Upper lobe of left lung (tissue), 6 donors: ENCODE data around the gene RPL27A. TPM values are rescaled to one million over a fixed set of nuclear protein-coding genes. Genes with fewer than 3 reads are reported as not detected.

Experiments
- ATAC-seq, 2 donors: fragments of 200-7000 bp; cut with Tn5 transposase; one replicate each; pipeline ENCODE4 v1.9.1; 2022; ENCODE audit warnings: mild to moderate bottlenecking in 2 of 2, moderate library complexity in 2 of 2; ENCODE audit not compliant: low FRiP score in 2 of 2
- DNase-seq, 2 donors: peaks; one replicate each; pipeline ENCODE4 v3.0.0-alpha.2; 2019 to 2020
- H3K27ac ChIP-seq, 4 donors: fragments of 200-600 bp; sonication (generic); one replicate each; pipeline ENCODE4 v1.5.1; 2016 to 2019
- H3K27me3 ChIP-seq, 4 donors: fragments of 200-600 bp; sonication (generic); one replicate each; pipeline ENCODE4 v1.5.1; 2017 to 2019
- H3K36me3 ChIP-seq, 4 donors: fragments of 200-600 bp; sonication (generic); one replicate each; pipeline ENCODE4 v1.5.1; 2016 to 2019
- H3K4me1 ChIP-seq, 4 donors: fragments of 200-600 bp; sonication (generic); one replicate each; pipeline ENCODE4 v1.5.1; 2018 to 2019
- H3K4me3 ChIP-seq, 4 donors: fragments of 200-600 bp; sonication (generic); one replicate each; pipeline ENCODE4 v1.5.1; 2017 to 2019; ENCODE audit warnings: mild to moderate bottlenecking in 2 of 4, moderate library complexity in 1 of 4
- H3K9me3 ChIP-seq, 4 donors: fragments of 200-600 bp; sonication (generic); one replicate each; pipeline ENCODE4 v1.5.1; 2018 to 2019
- CTCF ChIP-seq, 6 experiments: fragments of 450-650 bp in 4 of 6; fragments of 200-600 bp in 2 of 6; sonication (generic) in 2 of 6; IDR thresholded peaks; one replicate each; pipeline ENCODE4 v1.5.1; 2016 to 2019; ENCODE audit warnings: antibody characterized with exemption in 6 of 6
- EP300 ChIP-seq, 4 donors: sonication (generic); formaldehyde crosslinking; IDR thresholded peaks; one replicate each; pipeline ENCODE4 v1.5.1; 2017; ENCODE audit warnings: antibody characterized with exemption in 4 of 4, control low read depth in 2 of 4
- POLR2A ChIP-seq, 4 donors: fragments of 450-650 bp; IDR thresholded peaks; one replicate each; pipeline ENCODE4 v1.5.1; 2016 to 2017; ENCODE audit warnings: antibody characterized with exemption in 4 of 4, mild to moderate bottlenecking in 2 of 4
- POLR2AphosphoS5 ChIP-seq, 2 donors: sonication (generic); formaldehyde crosslinking; IDR thresholded peaks; one replicate each; pipeline ENCODE4 v1.5.1; 2017; ENCODE audit warnings: antibody characterized with exemption in 2 of 2
- WGBS, 2 donors: methylation state at CpG; one replicate each; pipeline ENCODE4 v1.1.5; 2017 to 2018; 5-methylcytosine and 5-hydroxymethylcytosine counted together
- total RNA-seq, 6 donors: library from RNA; depleted of rRNA in 4 of 6; stranded (reverse); fragments of >200 nt in 4 of 6; gene quantifications; one replicate each; pipeline versions ENCODE4 v1.1.0 to v1.2.1, GENCODE V29; 2016 to 2021
- donor health status: DM: no; HTN: no; CAD: no; lungs with moderate emphysema.
- donor health status: DM: no; HTN: yes; CAD: no; lungs with severe emphysema.

The RPL27A gene
- total RNA-seq, 6 donors from 2014 or later: 652 to 1,317 (median 861) TPM

DNA sequence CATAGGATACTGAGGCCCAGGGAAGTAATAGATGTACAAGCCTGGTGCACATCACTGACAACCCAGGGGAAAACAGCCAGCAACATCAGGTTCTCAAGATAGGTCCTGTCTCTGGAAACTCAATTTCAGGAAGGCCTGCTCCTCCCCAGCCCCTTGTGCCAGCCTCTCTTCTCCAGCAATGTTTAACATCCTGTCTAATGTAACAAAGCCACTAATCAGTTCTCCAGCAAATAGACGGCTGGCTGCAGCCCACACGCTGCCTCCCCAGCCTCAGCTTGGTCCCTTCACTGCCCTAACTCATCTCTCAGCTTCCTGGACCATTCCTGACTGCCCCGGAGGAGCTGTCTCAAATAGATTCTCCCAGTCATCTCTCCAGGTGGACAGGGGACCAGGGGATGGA, 37.8 kb downstream of the RPL27A start:
- no peak for ATAC-seq
- TF ChIP-seq EP300 (IDR thresholded peaks at IDR 0.05): no peak
- no peak for TF ChIP-seq POLR2A (IDR thresholded peaks at IDR 0.05)
- TF ChIP-seq POLR2AphosphoS5 (IDR thresholded peaks at IDR 0.05): no peak
- TF ChIP-seq CTCF (IDR thresholded peaks at IDR 0.05): no peak
- H3K4me1 ChIP-seq: peaks cover 67 to 76% (median 69%) of the 10 kb centered on the region in 4 donors
- 45 to 59% methylated on average over 3 of the region's 3 CpGs for WGBS, 2 donors
- peaks cover 0 to 24% (median 9%) of the 10 kb centered on the region in 4 donors for H3K36me3 ChIP-seq
- H3K27ac ChIP-seq: peak overlapping the region; percentile 66 to 85 (median 81)
- no peak overlapping the region for H3K4me3 ChIP-seq
- DNase-seq: no peak
- H3K27me3 ChIP-seq: no peaks in the 10 kb centered on the region
- no peaks in the 10 kb centered on the region for H3K9me3 ChIP-seq

GRCh38 chr11:8720868-8721608, 38.4 kb downstream of the RPL27A start:
- ATAC-seq (peak; percentile 23 to 80), DNase-seq (peak in 1 of 2 donors; percentile 80)
- H3K36me3 ChIP-seq: peaks cover 0 to 24% (median 9%) of the 10 kb centered on the region in 4 donors
- H3K27me3 ChIP-seq: no peaks in the 10 kb centered on the region
- H3K4me1 ChIP-seq: peaks cover 61 to 71% (median 67%) of the 10 kb centered on the region in 4 donors
- TF ChIP-seq CTCF (IDR thresholded peaks at IDR 0.05) (no peak), POLR2AphosphoS5 (IDR thresholded peaks at IDR 0.05) (no peak), EP300 (IDR thresholded peaks at IDR 0.05) (peak in 1 of 4 donors; percentile 67)
- H3K4me3 ChIP-seq: no peak overlapping the region
- H3K27ac ChIP-seq: peak overlapping the region; percentile 66 to 85 (median 81)
- WGBS, 2 donors: 38 to 41% methylated on average over 4 of the region's 5 CpGs
- H3K9me3 ChIP-seq: no peaks in the 10 kb centered on the region

DNA sequence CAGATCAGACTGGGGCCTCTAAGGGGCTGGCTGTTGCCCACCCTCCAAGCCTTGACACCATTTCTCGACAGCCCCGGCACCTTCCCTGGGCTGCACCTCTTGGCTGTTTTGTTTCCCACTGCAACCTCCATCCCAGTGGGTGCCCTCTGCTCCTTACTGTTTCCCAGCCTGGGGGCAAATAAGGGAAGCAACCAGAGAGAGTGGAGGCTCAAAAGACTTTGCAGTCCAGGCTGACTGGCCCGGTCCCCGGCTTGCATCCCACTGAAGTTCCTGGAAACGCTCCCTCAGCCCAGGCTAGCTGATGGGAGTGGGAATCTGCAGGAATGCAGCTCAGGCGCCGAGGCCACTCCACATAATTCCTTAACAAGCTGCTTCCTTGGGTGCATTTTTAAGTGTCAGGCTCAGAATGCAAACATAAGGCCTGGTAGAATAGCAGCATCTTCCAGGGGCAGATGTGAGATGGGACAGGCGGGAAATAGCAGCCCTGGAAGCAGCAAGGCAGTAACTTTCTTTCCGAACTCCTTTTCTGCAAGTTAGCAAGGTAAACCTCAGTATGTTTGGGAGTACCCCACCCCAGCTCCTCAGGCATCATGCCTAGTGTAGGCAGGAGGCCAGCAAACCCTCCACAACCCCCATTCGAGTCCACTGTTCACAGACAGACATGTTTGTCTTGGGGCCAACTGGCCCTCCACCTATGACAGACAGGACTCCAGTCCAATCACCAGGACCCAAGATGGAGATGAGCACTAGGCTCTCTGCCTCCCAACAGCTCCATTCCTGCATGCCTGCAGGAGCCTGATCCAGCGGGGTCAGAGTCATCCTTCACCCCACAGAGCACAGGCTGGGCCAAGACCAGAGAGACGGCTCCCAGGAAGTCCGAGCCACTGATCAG, 39.3 kb downstream of the RPL27A start:
- no peak for TF ChIP-seq POLR2A (IDR thresholded peaks at IDR 0.05)
- TF ChIP-seq CTCF (IDR thresholded peaks at IDR 0.05): no peak
- TF ChIP-seq POLR2AphosphoS5 (IDR thresholded peaks at IDR 0.05): no peak
- no peak for TF ChIP-seq EP300 (IDR thresholded peaks at IDR 0.05)
- DNase-seq: no peak
- peak overlapping the region; percentile 66 to 85 (median 81) for H3K27ac ChIP-seq
- H3K36me3 ChIP-seq: peaks cover 0 to 22% (median 9%) of the 10 kb centered on the region in 4 donors
- H3K27me3 ChIP-seq: no peaks in the 10 kb centered on the region
- H3K4me3 ChIP-seq: no peak overlapping the region
- H3K4me1 ChIP-seq: peaks cover 62 to 70% (median 67%) of the 10 kb centered on the region in 4 donors
- WGBS, 2 donors: 62% methylated on average over 7 to 13 of the region's 13 CpGs
- no peaks in the 10 kb centered on the region for H3K9me3 ChIP-seq
- ATAC-seq: no peak

DNA sequence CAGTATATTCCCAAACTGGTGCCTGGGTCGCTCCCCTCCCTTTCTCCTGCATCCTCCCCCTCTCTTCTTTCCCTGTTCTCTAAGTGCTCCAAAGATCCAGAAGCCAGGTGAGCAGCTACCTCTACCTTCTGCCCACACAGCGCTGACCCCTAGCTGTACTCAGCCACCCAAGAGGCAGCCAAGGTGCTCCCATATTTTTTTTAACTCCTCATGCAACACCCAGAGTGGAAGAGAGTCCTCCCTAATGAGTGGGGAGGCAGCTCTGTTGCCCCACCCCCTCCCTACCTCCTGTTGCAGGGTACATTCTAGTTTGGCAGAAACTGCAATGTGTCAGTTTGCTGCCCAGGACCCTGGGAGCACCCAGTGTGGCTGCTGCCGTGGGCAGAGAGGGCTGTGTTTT, 40.2 kb downstream of the RPL27A start:
- no peak overlapping the region for H3K4me3 ChIP-seq
- peaks cover 0 to 16% (median 7%) of the 10 kb centered on the region in 4 donors for H3K36me3 ChIP-seq
- no peaks in the 10 kb centered on the region for H3K9me3 ChIP-seq
- WGBS, 2 donors: 81 to 90% methylated on average over 2 to 3 of the region's 3 CpGs
- peaks cover 55 to 71% (median 58%) of the 10 kb centered on the region in 4 donors for H3K4me1 ChIP-seq
- H3K27ac ChIP-seq: peak overlapping the region; percentile 66 to 85 (median 81)
- TF ChIP-seq CTCF (IDR thresholded peaks at IDR 0.05) (no peak), EP300 (IDR thresholded peaks at IDR 0.05) (no peak), POLR2AphosphoS5 (IDR thresholded peaks at IDR 0.05) (no peak), POLR2A (IDR thresholded peaks at IDR 0.05) (no peak)
- DNase-seq (no peak), ATAC-seq (no peak)
- no peaks in the 10 kb centered on the region for H3K27me3 ChIP-seq
